ENCODE measurements around the gene BBS9. TPM values are rescaled to one million over a fixed set of nuclear protein-coding genes. Genes with fewer than 3 reads are reported as not detected.
A peak's percentile ranks its signal among the peaks of the same experiment; 100 is the strongest.
"Not testable (repeated sequence)": the region's sequence is repeated elsewhere in the genome, so short reads cannot be mapped to it uniquely, and the experiment has no call there.

The BBS9 gene
- 11.1 and 12.8 TPM in 2 replicates for total RNA-seq

GRCh38 chr7:33128990-33129805, at the start of gene BBS9:
BBS9 (plus strand) TSS chr7:33129564; CDS start chr7:33146253, 16,689 bp downstream.
- DNase-seq (ENCODE audit: low read depth, low spot score), result peak; percentile 76

GRCh38 chr7:33079763-33080690, 49.3 kb upstream of the BBS9 start:
- no peak for DNase-seq (ENCODE audit: low read depth, low spot score)

- no peak for DNase-seq (ENCODE audit: low read depth, low spot score)
These were observed 42.0 kb upstream of the BBS9 start for GRCh38 chr7:33087356-33087755.

GRCh38 chr7:33087858-33088257, 41.5 kb upstream of the BBS9 start:
- no peak for DNase-seq (ENCODE audit: low read depth, low spot score)

- no peak for DNase-seq (ENCODE audit: low read depth, low spot score)
These were observed 40.2 kb upstream of the BBS9 start for GRCh38 chr7:33089142-33089541.

- DNase-seq (ENCODE audit: low read depth, low spot score), result no peak
These were observed 38.2 kb upstream of the BBS9 start for GRCh38 chr7:33091111-33091531.

GRCh38 chr7:33091641-33092191, 37.6 kb upstream of the BBS9 start:
- DNase-seq (ENCODE audit: low read depth, low spot score), result no peak

- DNase-seq (ENCODE audit: low read depth, low spot score), result no peak
These were observed 36.1 kb upstream of the BBS9 start for GRCh38 chr7:33093266-33093665.

- not testable (repeated sequence) for DNase-seq (ENCODE audit: low read depth, low spot score)
These were observed 34.6 kb upstream of the BBS9 start for GRCh38 chr7:33094745-33095275.

GRCh38 chr7:33099154-33099940, 30.0 kb upstream of the BBS9 start:
- DNase-seq (ENCODE audit: low read depth, low spot score), result no peak

GRCh38 chr7:33100770-33101169, 28.6 kb upstream of the BBS9 start:
- no peak for DNase-seq (ENCODE audit: low read depth, low spot score)

- no peak for DNase-seq (ENCODE audit: low read depth, low spot score)
These were observed 27.5 kb upstream of the BBS9 start for GRCh38 chr7:33101906-33102305.

GRCh38 chr7:33107136-33108066, 22.0 kb upstream of the BBS9 start:
- no peak for DNase-seq (ENCODE audit: low read depth, low spot score)

GRCh38 chr7:33108554-33109004, 20.8 kb upstream of the BBS9 start:
- DNase-seq (ENCODE audit: low read depth, low spot score), result no peak

GRCh38 chr7:33109005-33109757, 20.2 kb upstream of the BBS9 start, which contains the start of gene RP9:
RP9 (minus strand) TSS chr7:33109404; CDS start chr7:33109372, 32 bp downstream.
- no peak for DNase-seq (ENCODE audit: low read depth, low spot score)

- DNase-seq (ENCODE audit: low read depth, low spot score), result no peak
These were observed 19.6 kb upstream of the BBS9 start for GRCh38 chr7:33109758-33110238.

- DNase-seq (ENCODE audit: low read depth, low spot score), result no peak
These were observed 17.8 kb upstream of the BBS9 start for GRCh38 chr7:33111614-33112013.

- DNase-seq (ENCODE audit: low read depth, low spot score), result no peak
These were observed 14.4 kb upstream of the BBS9 start for GRCh38 chr7:33114976-33115375.

- no peak for DNase-seq (ENCODE audit: low read depth, low spot score)
These were observed 11.0 kb upstream of the BBS9 start for GRCh38 chr7:33118383-33118782.

Measured in pulmonary artery endothelial cell (primary cell).